Stomach (tissue), 9 donors: Measurements from ENCODE around the gene ZBTB22. TPM values are rescaled to one million over a fixed set of nuclear protein-coding genes. Genes with fewer than 3 reads are reported as not detected.

Experiments used
- DNase-seq, 2 donors: peaks; one replicate each; pipeline versions ENCODE4 v3.0.0 to v3.0.0-alpha.2; 2013 to 2019
- H3K27ac ChIP-seq, 5 donors: fragments of 200-600 bp in 4 of 5; sonication (generic) in 4 of 5; one replicate each; pipeline ENCODE4 v1.5.1; 2013 to 2019; ENCODE audit warnings: mild to moderate bottlenecking in 1 of 5, moderate library complexity in 1 of 5
- H3K27me3 ChIP-seq, 3 donors: fragments of 200-600 bp; sonication (generic); one replicate each; pipeline ENCODE4 v1.5.1; 2017 to 2019; ENCODE audit warnings: mixed run types in 1 of 3
- H3K36me3 ChIP-seq, 4 donors: fragments of 200-600 bp; sonication (generic); 1 replicate in 3 of 4; 2 replicates in 1 of 4; pipeline ENCODE4 v1.5.1; 2016 to 2019
- H3K4me1 ChIP-seq, 4 donors: fragments of 200-600 bp; sonication (generic); one replicate each; pipeline ENCODE4 v1.5.1; 2016 to 2019
- H3K4me3 ChIP-seq, 4 donors: fragments of 200-600 bp; sonication (generic) in 3 of 4; one replicate each; pipeline ENCODE4 v1.5.1; 2016 to 2019; ENCODE audit warnings: mild to moderate bottlenecking in 1 of 4
- H3K9me3 ChIP-seq, 4 donors: fragments of 200-600 bp; sonication (generic); one replicate each; pipeline ENCODE4 v1.5.1; 2016 to 2019
- CTCF ChIP-seq, 7 experiments: fragments of 450-650 bp in 4 of 7; fragments of 200-600 bp in 3 of 7; sonication (generic) in 3 of 7; IDR thresholded peaks; one replicate each; pipeline ENCODE4 v1.5.1; 2016 to 2019; ENCODE audit warnings: antibody characterized with exemption in 7 of 7, control low read depth in 2 of 7, mild to moderate bottlenecking in 1 of 7
- EP300 ChIP-seq: sonication (generic); formaldehyde crosslinking; IDR thresholded peaks from one replicate; pipeline ENCODE4 v1.6.1; 2017; ENCODE audit warnings: antibody characterized with exemption
- POLR2A ChIP-seq, 4 donors: fragments of 450-650 bp; IDR thresholded peaks; one replicate each; pipeline ENCODE4 v1.6.1; 2016; ENCODE audit warnings: antibody characterized with exemption in 4 of 4, control low read depth in 2 of 4, mild to moderate bottlenecking in 1 of 4, moderate library complexity in 1 of 4
- POLR2AphosphoS5 ChIP-seq, 3 donors: sonication (generic); formaldehyde crosslinking; IDR thresholded peaks; one replicate each; pipeline ENCODE4 v1.6.1; 2016; ENCODE audit warnings: antibody characterized with exemption in 3 of 3
- WGBS, 5 donors: extraction: QIAGEN DNeasy Blood & Tissue Kit in 3 of 5; methylation state at CpG; one replicate each; pipeline versions ENCODE4 v1.1.5 to v1.1.7; 2013 to 2018; 5-methylcytosine and 5-hydroxymethylcytosine counted together
- intact Hi-C: fragments of 100-400 bp; cut with DNase I; formaldehyde crosslinking; loops from one replicate; pipeline ENCODE4 v1.15.1; 2023; ENCODE audit warnings: low total_unique reads
- polyA plus RNA-seq, 3 donors: library from polyadenylated mRNA; stranded (reverse); fragments of 200-250 nt; gene quantifications; one replicate each; pipeline ENCODE4 v1.2.3, GENCODE V29; 2013
- total RNA-seq, 5 donors: library from RNA; depleted of rRNA; stranded (reverse); fragments of >200 nt; gene quantifications; one replicate each; pipeline versions ENCODE4 v1.1.0 to v1.2.3, GENCODE V29; 2014 to 2016
- donor health status: healthy with polysubstance abuse.
- donor health status: Bipolar disorder and iron deficiency.
- donor health status: healthy.

ZBTB22 gene
- total and polyA plus RNA-seq, 8 donors: 1.2 to 45.2 (median 11.1) TPM

GRCh38 chr6:33295621-33296369 is 21.7 kb downstream of the ZBTB22 start:
- Histone ChIP-seq H3K4me3 (no peak overlapping the region), H3K9me3 (no peaks in the 10 kb centered on the region), H3K36me3 (peaks cover 29 to 62% (median 58%) of the 10 kb centered on the region in 4 donors), H3K27ac (peak overlapping the region in 2 of 5 donors; percentile 32 to 98), H3K4me1 (peaks cover 22 to 54% (median 44%) of the 10 kb centered on the region in 4 donors), H3K27me3 (no peaks in the 10 kb centered on the region)
- WGBS, 5 donors: 81 to 88% (median 83%) methylated on average over 15 of the region's 15 CpGs
- TF ChIP-seq POLR2A (IDR thresholded peaks at IDR 0.05) (no peak), POLR2AphosphoS5 (IDR thresholded peaks at IDR 0.05) (no peak), CTCF (IDR thresholded peaks at IDR 0.05) (no peak), EP300 (no peak)
- no peak for DNase-seq
- intact Hi-C loops: no loop called here

GRCh38 chr6:33294086-33294823 is 23.3 kb downstream of the ZBTB22 start:
- H3K9me3 ChIP-seq: no peaks in the 10 kb centered on the region
- peaks cover 23 to 55% (median 45%) of the 10 kb centered on the region in 4 donors for H3K4me1 ChIP-seq
- peaks cover 29 to 64% (median 59%) of the 10 kb centered on the region in 4 donors for H3K36me3 ChIP-seq
- H3K27ac ChIP-seq: no peak overlapping the region
- TF ChIP-seq POLR2AphosphoS5 (IDR thresholded peaks at IDR 0.05) (no peak), POLR2A (IDR thresholded peaks at IDR 0.05) (no peak), CTCF (IDR thresholded peaks at IDR 0.05) (no peak), EP300 (no peak)
- H3K4me3 ChIP-seq: no peak overlapping the region
- WGBS, 5 donors: 50 to 57% (median 52%) methylated on average over 10 of the region's 10 CpGs
- H3K27me3 ChIP-seq: no peaks in the 10 kb centered on the region
- no peak for DNase-seq
- intact Hi-C loops: no loop called here

- H3K27ac ChIP-seq: no peak overlapping the region
- no peaks in the 10 kb centered on the region for H3K27me3 ChIP-seq
- H3K36me3 ChIP-seq: peaks cover 29 to 64% (median 59%) of the 10 kb centered on the region in 4 donors
- peaks cover 27 to 58% (median 47%) of the 10 kb centered on the region in 4 donors for H3K4me1 ChIP-seq
- TF ChIP-seq POLR2A (IDR thresholded peaks at IDR 0.05): no peak
- WGBS, 5 donors: 80 to 91% (median 83%) methylated on average over 11 to 16 of the region's 16 CpGs
- no peaks in the 10 kb centered on the region for H3K9me3 ChIP-seq
- no peak for DNase-seq
- intact Hi-C loops: no loop called here
- no peak overlapping the region for H3K4me3 ChIP-seq
These were observed 24.4 kb downstream of the ZBTB22 start for GRCh38 chr6:33292996-33293682.

- H3K27me3 ChIP-seq: no peaks in the 10 kb centered on the region
- WGBS, 5 donors: 64 to 76% (median 66%) methylated on average over 7 of the region's 7 CpGs
- DNase-seq: no peak
- H3K4me1 ChIP-seq: peaks cover 20 to 45% (median 37%) of the 10 kb centered on the region in 4 donors
- H3K36me3 ChIP-seq: peaks cover 30 to 73% (median 70%) of the 10 kb centered on the region in 4 donors
- intact Hi-C loops: no loop called here
- TF ChIP-seq CTCF (IDR thresholded peaks at IDR 0.05) (no peak), EP300 (no peak), POLR2A (IDR thresholded peaks at IDR 0.05) (no peak), POLR2AphosphoS5 (IDR thresholded peaks at IDR 0.05) (no peak)
- H3K9me3 ChIP-seq: no peaks in the 10 kb centered on the region
- peak overlapping the region; percentile 71 to 94 (median 79) for H3K4me3 ChIP-seq
- H3K27ac ChIP-seq: peak overlapping the region in 2 of 5 donors; percentile 74 to 89
These were observed 27.1 kb downstream of the ZBTB22 start for GRCh38 chr6:33290459-33290858.
